KG1 (cell line): ENCODE results near the gene PPDPF.
"Not testable (repeated sequence)": the region's sequence is repeated elsewhere in the genome, so short reads cannot be mapped to it uniquely, and the experiment has no call there.

Source experiments
- DNase-seq: peaks from one replicate; lab custom pipeline; 2025; lab: John Stamatoyannopoulos, UW

PPDPF gene

DNA sequence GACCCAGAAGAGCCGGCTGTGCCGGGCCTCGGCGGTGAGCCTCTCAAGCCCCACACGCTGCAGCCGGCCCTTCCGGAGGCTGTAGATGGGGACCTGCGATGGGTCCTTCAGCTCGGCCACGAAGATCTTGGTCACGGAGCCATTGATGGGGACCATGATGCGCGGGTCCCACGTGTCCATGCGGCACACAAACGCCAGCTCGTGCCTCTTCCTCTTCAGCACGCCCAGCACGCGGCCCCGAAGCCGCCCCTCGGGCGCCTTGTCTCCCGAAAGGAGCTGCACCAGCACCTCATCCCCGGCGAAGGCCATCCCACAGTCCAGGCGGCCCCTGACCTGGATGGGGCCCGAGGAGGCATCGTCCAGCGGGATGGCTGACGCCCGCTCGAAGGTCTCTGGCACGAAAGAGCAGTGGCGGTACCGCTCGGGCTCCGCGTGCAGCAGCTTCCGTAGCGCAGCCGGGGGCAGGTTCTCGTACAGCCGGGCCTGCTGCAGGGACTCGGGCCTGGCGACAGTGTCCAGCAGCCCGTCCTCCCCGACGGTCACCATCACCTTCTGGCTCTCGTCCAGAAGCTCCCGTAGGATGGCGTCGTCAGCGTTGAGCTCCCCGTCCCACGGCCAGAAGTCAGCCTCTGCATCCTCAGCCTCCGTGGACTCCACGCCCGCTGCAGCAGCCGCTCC is 44.6 kb downstream of the PPDPF start:
- no peak for DNase-seq

DNA sequence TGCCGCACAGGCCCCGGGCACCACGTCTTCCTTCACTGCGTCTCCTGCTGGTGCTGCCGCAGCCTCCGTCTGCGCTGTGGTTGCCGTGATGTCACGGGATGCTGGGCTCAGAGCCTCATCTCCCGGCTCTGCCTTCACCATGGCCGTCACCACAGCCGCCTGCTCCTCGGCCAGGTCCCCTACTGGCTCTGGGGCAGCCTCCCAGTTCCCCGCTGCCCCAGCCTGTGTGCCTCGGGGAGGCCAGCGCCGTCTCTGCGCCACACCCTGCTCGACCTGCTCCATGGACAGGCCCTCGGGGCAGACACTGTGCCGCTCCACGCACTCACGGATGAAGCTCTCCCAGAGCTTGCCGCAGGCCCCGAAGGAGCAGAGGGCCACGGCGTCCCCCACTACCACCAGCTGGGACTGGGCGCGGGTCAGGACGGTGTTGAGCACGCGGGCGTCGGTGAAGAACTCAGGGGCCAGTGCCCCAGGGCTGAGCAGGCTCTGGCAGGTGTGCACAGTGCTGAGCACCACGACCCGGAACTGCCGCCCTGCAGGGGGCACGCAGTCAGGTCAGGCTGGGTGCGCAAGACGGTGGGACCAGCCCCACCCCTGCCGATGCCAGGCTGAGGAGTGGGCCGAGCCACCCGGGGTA is 45.3 kb downstream of the PPDPF start:
- DNase-seq: no peak

DNA sequence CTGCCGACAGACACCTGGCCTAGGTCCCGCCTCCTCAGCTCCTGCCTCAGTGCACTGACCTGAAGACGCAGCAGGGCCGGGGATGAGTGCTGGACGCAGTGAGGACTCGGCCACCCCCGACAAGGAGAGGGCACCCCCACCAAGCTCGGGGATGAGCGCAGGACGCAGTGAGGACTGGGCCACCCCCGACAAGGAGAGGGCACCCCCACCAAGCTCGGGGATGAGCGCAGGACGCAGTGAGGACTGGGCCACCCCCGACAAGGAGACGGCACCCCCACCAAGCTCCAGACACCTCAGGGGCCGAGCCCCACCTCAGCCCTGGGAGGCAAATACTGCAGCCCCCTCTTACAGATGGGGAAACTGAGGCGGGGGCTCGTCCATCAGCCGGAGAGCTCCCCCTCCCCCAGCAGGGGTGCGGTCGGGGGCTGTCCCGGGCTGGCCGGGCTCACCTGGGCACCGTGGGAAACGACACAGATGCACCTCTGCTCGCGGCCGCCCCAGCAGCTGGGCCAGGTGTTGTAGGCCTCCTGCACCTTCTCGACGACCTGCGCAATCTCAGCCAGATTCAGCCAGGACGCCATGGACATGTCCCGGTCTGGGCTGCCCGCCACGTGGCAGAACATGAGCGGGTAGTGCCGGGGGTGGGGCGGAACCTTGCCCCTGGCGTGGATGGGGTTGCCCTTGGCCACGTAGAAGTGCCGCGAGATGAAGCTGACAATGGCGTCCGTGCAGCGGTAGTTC is 46.0 kb downstream of the PPDPF start:
- no peak for DNase-seq

DNA sequence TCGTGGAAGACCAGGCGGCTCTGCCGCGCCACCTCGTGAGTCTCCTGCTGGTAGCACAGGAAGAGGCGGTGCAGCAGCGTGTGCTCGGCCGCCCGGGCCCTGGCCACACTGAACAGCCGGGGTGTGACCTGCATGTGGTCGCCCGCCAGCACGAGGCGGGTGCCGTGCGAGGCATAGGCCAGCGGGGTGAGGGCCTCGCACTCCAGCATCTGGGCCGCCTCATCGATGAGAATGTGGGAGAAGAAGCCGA is 46.5 kb downstream of the PPDPF start:
- DNase-seq: no peak

DNA sequence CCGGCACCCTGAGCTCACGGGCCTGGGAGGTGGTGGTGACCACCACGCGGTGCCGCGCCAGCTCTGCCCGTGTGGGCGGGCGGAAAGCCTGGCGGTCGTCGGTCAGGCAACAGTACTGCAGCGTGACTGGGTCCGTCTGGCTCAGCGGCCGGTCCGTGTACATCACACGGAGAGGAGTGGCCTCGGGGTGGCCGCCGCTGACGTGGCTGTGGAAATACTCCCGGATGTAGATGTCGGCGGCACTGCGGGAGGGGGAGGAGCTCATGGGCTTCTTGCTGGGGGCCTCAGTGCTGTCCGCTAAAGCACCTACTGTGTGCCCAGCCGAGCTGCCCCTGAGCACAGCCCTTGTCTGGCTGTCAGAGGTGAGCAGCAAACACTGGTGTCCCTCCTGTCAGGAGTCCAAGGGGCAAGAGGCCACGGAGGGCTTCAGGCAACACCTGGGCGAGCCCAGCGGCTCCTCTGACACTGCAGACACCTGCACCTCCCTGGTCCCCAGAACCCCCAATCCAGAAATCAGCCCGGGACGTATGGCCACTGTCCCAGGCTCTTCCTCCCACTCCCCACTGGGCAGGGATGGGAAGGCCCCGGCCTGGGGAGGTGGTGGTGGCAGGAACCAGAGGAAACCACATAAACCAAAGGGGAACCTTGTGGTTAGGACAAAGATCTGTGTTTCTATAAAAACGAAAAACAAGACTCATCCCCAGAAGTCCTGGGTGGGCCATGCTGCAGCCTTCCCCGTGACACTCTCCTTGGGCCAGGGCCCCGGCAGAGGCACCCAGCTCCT is 47.0 kb downstream of the PPDPF start:
- peak; percentile 41 for DNase-seq

DNA sequence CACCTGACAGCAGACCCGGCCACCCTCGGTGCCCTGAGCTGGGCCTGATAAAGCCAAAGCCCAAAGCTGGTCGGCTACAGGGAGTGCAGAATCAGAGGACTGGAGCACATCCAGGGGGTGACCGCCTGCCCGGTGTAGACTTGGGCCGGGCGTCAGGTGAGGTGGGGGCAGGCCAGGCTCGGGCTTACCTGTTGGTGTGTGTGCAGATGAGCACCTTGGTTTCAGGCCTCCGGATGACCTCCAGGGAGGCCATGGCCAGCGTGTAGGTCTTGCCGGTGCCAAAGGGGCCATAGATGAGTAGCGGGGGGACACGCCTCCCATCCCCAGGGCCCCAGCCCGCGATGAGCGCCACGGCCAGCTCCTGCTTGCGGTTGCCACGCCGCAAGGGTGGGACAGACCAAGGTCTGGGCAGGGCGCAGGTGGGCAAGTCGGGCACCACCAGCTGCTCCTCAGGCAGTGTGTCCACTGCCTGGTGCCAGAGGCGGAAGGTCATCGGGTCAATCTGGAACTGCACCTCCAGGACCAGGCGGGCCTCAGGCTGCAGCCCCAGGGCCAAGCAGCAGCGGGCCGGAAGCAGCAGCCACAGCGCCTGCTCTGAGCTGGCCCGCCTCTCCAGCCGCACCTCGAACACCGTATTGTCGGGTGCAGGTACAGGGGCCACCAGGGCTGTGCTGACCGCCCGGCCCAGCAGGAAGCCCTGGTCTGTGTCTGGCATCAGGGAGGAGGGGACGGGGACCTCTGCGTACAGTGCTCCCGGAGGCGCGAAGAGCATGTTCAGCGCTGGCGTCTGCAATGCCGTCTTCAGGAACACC is 47.8 kb downstream of the PPDPF start:
- no peak for DNase-seq

DNA sequence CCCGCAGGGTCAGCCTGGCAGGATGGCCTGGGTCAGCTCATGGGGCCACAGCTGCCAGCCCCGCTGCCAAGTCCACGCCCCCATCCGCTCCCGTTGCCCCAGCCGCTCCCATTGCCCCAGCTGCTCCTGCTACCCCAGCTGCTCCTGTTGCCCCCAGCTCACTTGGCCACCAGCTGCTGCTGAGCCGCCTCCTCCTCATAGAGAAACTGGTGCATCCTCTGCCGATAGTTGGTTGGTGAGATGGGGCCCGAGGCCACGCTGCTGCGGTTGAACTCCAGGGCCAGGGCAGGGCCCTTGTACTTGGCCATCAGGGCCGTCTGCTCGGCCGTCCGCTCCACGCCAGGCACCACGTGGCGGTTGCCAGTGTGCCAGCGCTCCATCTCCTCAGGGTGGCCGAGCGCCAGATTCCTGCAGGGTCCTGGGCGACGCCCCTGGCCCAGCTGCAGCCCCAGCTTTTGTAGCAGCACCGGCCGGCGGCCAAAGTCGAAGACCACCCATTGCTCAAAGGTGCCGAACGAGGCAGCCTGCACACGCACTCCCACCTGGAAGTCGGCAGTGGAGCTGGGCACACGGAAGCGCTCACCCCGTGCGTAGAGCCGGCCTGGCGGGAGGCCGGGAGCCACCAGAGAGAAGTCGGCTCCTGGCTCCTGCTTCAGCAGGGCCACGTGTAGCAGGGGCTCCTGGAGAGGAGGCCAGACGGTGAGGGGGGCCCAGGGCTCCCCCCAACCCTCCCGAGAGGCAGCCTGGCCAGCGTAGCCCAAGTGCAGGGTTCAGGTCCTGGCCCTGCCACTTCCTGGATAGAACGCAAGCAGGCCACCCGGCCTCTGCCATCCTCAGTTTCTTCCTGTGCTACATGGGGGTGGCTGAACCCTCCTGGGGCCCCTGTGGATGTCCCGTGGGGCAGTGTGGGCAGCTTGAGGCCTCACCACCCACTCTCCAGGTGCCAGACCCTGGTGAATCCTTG is 48.7 kb downstream of the PPDPF start:
- no peak for DNase-seq

DNA sequence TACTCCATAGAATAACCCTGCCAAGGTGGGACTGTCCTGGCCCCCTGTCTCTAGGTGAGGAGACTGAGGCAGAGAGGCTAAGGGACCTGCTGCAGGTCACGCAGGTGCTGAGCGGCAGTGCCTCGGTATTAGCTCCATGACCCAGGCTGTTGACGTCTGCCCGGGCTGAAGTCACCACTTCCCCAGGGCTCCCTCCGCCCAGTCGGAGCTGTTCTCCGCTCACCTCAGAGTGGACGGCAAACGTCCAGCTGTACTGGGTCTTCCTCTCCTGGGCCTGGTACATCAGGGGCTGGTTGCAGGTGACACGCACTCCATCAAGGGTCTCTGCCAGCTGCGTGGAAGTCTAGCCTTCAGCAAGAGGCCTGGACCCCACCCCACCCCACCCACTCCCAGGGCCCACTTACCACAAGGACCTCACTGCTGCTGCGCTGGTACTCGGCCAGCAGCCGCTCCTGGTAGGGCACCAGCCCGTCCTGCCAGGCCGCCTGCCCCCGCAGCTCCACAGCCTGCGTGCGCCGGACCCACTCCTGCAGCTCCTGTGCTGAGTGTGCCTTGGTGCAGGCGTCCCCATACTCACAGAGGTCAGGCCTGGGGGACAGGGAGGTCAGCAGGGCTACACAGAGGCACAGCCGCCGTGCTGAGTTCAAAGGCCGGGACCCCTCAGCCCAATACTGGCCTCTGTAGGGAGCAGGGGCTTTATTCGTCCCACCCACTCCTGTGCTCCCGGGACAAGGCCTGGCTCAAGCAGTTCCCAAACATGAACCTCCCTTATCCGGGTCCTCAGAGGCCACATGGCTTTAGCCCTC is 49.9 kb downstream of the PPDPF start:
- DNase-seq: no peak

DNA sequence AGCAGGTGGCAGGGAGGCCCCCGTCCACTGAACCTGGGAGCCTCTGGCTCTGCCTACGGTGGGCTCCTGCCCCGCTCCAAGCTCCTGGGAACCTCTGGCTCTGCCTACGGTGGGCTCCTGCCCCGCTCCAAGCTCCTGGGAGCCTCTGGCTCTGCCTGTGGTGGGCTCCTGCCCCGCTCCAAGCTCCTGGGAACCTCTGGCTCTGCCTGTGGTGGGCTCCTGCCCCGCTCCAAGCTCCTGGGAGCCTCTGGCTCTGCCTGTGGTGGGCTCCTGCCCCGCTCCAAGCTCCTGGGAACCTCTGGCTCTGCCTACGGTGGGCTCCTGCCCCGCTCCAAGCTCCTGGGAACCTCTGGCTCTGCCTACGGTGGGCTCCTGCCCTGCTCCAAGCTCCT is 50.5 kb downstream of the PPDPF start:
- DNase-seq: not testable (repeated sequence)
